Neural cell (in vitro differentiated cells): ENCODE data around the gene GTF2H2C_2.
"Not testable (repeated sequence)": the region's sequence is repeated elsewhere in the genome, so short reads cannot be mapped to it uniquely, and the experiment has no call there.

Experiments used
- EP300 ChIP-seq: fragments of 450-650 bp; conservative IDR thresholded peaks from 2 replicates; pipeline ENCODE4 v1.6.1; 2014; ENCODE audit warnings: antibody characterized with exemption, mild to moderate bottlenecking, moderate library complexity; ENCODE audit not compliant: poor library complexity, severe bottlenecking
- EZH2 ChIP-seq: fragments of 200-600, 300-800 bp; shearing (Covaris generic), sonication (generic); IDR thresholded peaks from 2 replicates; pipeline ENCODE4 v1.6.1; 2014; ENCODE audit warnings: antibody characterized with exemption, low read length, borderline replicate concordance, mild to moderate bottlenecking; ENCODE audit not compliant: insufficient read depth, poor library complexity, severe bottlenecking
- MXI1 ChIP-seq: fragments of 450-650 bp; conservative IDR thresholded peaks from 2 replicates; pipeline ENCODE4 v1.6.1; 2014; ENCODE audit warnings: antibody characterized with exemption, mild to moderate bottlenecking; ENCODE audit not compliant: poor library complexity, severe bottlenecking
- POLR2AphosphoS5 ChIP-seq: IDR thresholded peaks from 2 replicates; pipeline ENCODE4 v1.6.1; 2012
- RAD21 ChIP-seq: fragments of 450-650 bp; conservative IDR thresholded peaks from 2 replicates; pipeline ENCODE4 v1.6.1; 2014; ENCODE audit warnings: antibody characterized with exemption, mild to moderate bottlenecking, moderate library complexity
- REST ChIP-seq: IDR thresholded peaks from 2 replicates; pipeline ENCODE4 v1.6.1; 2012; ENCODE audit warnings: borderline replicate concordance
- SMC3 ChIP-seq: fragments of 450-650 bp; conservative IDR thresholded peaks from 2 replicates; pipeline ENCODE4 v1.6.1; 2014; ENCODE audit warnings: antibody characterized with exemption, mild to moderate bottlenecking, moderate library complexity; ENCODE audit not compliant: poor library complexity
- TAF1 ChIP-seq: IDR thresholded peaks from 2 replicates; pipeline ENCODE4 v1.6.1; 2012; ENCODE audit warnings: low read depth
- TF ChIP-seq, protein P1 (sequence below): fragments of 450-650 bp; IDR thresholded peaks from 2 replicates; pipeline ENCODE4 v1.5.1; 2014; ENCODE audit warnings: antibody characterized with exemption, mild to moderate bottlenecking, moderate library complexity; ENCODE audit not compliant: poor library complexity, severe bottlenecking

GRCh38 chr5:70438518-70438917 lies 23.4 kb downstream of the GTF2H2C_2 start:
- TF ChIP-seq, protein P1, sequence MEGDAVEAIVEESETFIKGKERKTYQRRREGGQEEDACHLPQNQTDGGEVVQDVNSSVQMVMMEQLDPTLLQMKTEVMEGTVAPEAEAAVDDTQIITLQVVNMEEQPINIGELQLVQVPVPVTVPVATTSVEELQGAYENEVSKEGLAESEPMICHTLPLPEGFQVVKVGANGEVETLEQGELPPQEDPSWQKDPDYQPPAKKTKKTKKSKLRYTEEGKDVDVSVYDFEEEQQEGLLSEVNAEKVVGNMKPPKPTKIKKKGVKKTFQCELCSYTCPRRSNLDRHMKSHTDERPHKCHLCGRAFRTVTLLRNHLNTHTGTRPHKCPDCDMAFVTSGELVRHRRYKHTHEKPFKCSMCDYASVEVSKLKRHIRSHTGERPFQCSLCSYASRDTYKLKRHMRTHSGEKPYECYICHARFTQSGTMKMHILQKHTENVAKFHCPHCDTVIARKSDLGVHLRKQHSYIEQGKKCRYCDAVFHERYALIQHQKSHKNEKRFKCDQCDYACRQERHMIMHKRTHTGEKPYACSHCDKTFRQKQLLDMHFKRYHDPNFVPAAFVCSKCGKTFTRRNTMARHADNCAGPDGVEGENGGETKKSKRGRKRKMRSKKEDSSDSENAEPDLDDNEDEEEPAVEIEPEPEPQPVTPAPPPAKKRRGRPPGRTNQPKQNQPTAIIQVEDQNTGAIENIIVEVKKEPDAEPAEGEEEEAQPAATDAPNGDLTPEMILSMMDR = not testable (repeated sequence)
- TF ChIP-seq EP300, EZH2, SMC3, POLR2AphosphoS5, TAF1, REST, MXI1, RAD21: not testable (repeated sequence)
